Left ventricle myocardium inferior (tissue), 1 donor: Measurements from ENCODE around the gene FAM240A. TPM values are rescaled to one million over a fixed set of nuclear protein-coding genes. Genes with fewer than 3 reads are reported as not detected.

Experiments used
- DNase-seq: peaks from one replicate; pipeline ENCODE4 v3.0.0-alpha.2; 2020
- H3K27ac ChIP-seq: fragments of 200-600 bp; replicated peaks from 2 replicates; pipeline ENCODE4 v1.8.0; 2021
- H3K27me3 ChIP-seq: fragments of 200-600 bp; 2 replicates; pipeline ENCODE4 v1.8.0; 2021; ENCODE audit warnings: low read depth
- H3K36me3 ChIP-seq: fragments of 200-600 bp; 2 replicates; pipeline ENCODE4 v1.8.0; 2021
- H3K4me1 ChIP-seq: fragments of 200-600 bp; 2 replicates; pipeline ENCODE4 v1.8.0; 2021
- H3K4me3 ChIP-seq: fragments of 200-600 bp; 2 replicates; pipeline ENCODE4 v1.8.0; 2021; ENCODE audit warnings: mild to moderate bottlenecking, moderate library complexity
- H3K9me3 ChIP-seq: fragments of 200-600 bp; replicated peaks from 2 replicates; pipeline ENCODE4 v1.8.0; 2021
- intact Hi-C: fragments of 100-400 bp; cut with micrococcal nuclease; formaldehyde crosslinking; loops from one replicate; pipeline ENCODE4 v1.11.0; 2022
- long read RNA-seq: library from polyadenylated mRNA; unstranded; transcript quantifications from one replicate; pipeline ENCODE4 v2.0.0, GENCODE V29; 2021
- total RNA-seq: library from RNA; stranded (reverse); fragmentation: NEBNext Ultra II Directional; extraction: Animal tissue kit (Norgen Biotek cat#: 25700); gene quantifications from one replicate; pipeline ENCODE4 v1.2.1, GENCODE V29; 2021
- TF ChIP-seq, protein P1 (sequence below): fragments of 200-600 bp; IDR thresholded peaks from 2 replicates; pipeline ENCODE4 v1.8.0; 2021; ENCODE audit warnings: antibody characterized with exemption, mild to moderate bottlenecking, borderline replicate concordance
- donor health status: DM: no; HTN: yes; CAD: no; lungs with severe emphysema.

FAM240A gene
- not detected for total RNA-seq
- long read RNA-seq, result 0 reads

DNA sequence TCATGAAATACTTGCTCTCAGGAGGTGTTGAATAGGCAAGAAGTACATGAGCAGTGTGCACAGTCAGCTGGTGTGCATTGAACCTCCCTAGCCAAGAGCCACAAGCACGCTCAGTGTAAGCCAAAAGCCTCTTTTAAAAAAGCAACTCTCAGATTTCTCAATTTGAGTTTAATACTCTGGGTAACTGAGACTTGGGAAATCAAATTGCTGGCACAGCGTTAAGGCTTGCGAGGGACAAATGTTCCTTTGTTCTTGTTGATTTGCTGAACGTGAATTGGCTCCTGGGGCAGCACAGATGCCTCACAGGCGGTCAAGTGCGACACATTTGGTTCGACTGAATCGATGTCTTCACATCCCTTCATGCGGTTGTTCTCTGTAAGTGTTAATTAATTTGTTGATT lies at the start of gene FAM240A:
FAM240A (plus strand) TSS at position 202 of the 400 bp plus-strand sequence; CDS start at position 361, 159 bp downstream.
- H3K27me3 ChIP-seq, result no peaks in the 10 kb centered on the region
- H3K36me3 ChIP-seq, result no peaks in the 10 kb centered on the region
- peak within 1 kb of the TSS; percentile 30 for H3K27ac ChIP-seq
- peak; percentile 25 for DNase-seq
- peaks cover 5% of the 10 kb centered on the region for H3K4me1 ChIP-seq
- no peaks in the 10 kb centered on the region for H3K9me3 ChIP-seq
- intact Hi-C loops, result no loop called here
- no peak within 1 kb of the TSS for H3K4me3 ChIP-seq
- TF ChIP-seq, protein P1, sequence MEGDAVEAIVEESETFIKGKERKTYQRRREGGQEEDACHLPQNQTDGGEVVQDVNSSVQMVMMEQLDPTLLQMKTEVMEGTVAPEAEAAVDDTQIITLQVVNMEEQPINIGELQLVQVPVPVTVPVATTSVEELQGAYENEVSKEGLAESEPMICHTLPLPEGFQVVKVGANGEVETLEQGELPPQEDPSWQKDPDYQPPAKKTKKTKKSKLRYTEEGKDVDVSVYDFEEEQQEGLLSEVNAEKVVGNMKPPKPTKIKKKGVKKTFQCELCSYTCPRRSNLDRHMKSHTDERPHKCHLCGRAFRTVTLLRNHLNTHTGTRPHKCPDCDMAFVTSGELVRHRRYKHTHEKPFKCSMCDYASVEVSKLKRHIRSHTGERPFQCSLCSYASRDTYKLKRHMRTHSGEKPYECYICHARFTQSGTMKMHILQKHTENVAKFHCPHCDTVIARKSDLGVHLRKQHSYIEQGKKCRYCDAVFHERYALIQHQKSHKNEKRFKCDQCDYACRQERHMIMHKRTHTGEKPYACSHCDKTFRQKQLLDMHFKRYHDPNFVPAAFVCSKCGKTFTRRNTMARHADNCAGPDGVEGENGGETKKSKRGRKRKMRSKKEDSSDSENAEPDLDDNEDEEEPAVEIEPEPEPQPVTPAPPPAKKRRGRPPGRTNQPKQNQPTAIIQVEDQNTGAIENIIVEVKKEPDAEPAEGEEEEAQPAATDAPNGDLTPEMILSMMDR, result no peak

DNA sequence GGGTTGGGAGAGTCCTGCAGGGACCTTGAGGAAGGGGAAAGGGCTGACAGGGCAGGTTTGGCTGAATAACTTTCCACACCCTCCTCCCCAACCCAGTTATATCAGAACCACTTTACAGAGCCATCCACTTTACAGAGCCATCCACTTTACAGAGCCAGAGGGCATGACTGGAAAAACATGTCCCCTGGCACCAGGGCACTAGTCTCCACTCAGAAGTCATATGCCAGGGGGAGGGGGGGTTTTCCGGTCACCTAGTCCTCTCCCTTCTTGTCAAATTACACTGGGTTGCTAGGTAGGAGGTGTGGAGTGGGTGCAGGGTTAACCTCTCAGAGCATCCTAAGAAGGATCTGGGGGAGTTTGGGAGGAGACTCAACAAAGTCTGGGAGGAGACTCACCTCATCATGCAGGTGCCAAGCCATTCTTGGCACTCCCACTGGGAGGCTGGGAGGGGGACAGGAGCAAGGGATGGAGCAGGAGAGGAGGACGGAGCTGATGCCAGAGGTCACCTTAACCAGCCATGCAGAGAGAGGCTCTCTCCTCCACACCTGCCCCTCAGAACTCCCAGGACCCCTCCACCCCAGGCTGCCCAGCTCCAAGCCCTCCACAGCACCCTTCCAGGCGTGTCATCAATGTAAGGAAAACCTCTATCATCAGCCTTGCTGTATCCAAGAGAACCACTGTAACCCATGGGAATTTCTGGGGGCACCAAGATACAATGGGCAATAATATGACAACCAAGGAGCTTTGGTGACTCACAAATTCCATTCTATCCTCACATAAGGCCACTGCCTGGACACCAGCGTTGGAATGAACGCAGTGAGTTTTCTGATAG lies 47.9 kb upstream of the FAM240A start:
- Histone ChIP-seq H3K27me3 (peaks cover 7% of the 10 kb centered on the region), H3K36me3 (no peaks in the 10 kb centered on the region), H3K27ac (peak overlapping the region; percentile 97), H3K9me3 (peaks cover 7% of the 10 kb centered on the region), H3K4me3 (peak overlapping the region; percentile 78), H3K4me1 (peaks cover 51% of the 10 kb centered on the region)
- intact Hi-C loops, result no loop called here
- TF ChIP-seq, protein P1, result no peak
- peak; percentile 67 for DNase-seq

DNA sequence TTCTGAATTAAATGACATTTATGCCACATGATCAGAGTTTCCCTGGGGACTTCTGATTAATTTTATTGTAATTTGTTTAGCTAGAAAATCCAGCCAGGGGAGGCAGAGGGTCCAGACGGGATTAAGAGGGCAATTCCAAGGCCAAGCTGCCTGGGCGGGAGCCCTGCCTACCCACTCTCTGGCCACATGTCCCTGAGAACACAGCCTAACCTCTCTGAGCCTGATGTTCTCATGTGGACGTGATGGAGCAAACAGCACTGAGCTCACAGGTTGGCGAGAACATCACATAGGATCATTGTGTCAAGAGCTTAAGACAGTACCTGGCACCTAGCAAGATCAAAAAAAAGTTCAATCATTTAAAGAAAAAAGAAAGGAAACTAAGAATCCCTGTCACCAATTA lies 47.2 kb upstream of the FAM240A start:
- no peaks in the 10 kb centered on the region for H3K36me3 ChIP-seq
- TF ChIP-seq, protein P1, result no peak
- H3K4me3 ChIP-seq, result peak overlapping the region; percentile 78
- intact Hi-C loops, result no loop called here
- peaks cover 13% of the 10 kb centered on the region for H3K9me3 ChIP-seq
- peaks cover 7% of the 10 kb centered on the region for H3K27me3 ChIP-seq
- peak; percentile 28 for DNase-seq
- peak overlapping the region; percentile 97 for H3K27ac ChIP-seq
- H3K4me1 ChIP-seq, result peaks cover 44% of the 10 kb centered on the region

DNA sequence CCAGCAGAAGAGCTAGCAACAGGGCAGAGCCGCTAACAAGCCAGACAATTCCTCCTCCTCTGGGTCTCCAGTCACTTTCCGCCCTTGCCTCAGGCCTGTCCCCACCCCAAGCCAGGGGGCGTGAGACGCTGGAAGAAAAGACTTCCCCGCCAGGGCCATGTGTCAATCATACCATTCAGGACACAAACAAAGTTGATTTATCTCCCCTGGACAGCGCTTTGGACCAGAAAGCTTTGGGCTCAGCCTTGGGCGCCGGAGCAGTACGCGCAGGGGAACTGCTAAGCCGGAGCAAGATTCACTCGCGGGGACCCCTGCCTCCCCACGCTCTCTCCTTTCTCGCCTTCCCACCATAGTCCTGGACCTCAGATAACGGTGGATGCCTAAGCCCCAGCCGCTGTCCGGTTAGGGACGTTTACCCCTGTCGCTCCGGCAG lies 46.7 kb upstream of the FAM240A start:
- TF ChIP-seq, protein P1, result peak; percentile 37
- intact Hi-C loops, result no loop called here
- Histone ChIP-seq H3K27ac (peak overlapping the region; percentile 97), H3K27me3 (peaks cover 7% of the 10 kb centered on the region), H3K36me3 (no peaks in the 10 kb centered on the region), H3K9me3 (peaks cover 14% of the 10 kb centered on the region), H3K4me1 (peaks cover 39% of the 10 kb centered on the region), H3K4me3 (peak overlapping the region; percentile 78)
- DNase-seq, result peak; percentile 63

DNA sequence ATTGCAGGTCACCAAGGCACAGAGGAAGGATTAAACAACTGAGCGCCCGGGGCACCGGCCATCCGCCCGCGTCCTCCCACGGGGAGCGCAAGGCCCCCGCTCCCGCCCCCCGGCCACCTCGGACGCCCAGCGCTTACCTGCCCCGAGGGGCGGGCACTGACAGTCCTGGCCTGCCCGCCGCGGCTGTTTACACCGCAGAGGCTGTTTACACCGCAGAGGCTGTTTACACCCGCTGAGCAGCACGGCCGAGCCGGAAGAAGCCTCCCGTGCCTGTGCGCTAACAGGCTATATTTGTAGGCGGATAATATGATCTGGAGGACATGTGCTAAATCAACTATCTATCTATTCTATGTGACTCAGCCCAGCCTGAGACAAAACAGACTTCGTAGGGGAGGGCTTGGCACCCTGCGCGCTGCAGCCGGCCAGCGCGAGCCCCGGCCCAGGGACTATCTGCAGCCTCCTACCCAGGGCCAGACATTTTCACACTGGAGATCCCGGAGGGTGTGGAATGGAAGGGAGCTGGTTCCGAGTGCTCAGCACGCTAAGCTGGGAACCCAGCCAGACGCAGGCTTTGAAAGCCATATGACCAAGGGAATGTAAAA lies 46.2 kb upstream of the FAM240A start, which contains the start of gene LRRC2:
LRRC2 (minus strand) TSS at position 263 of the 602 bp plus-strand sequence. CDS start 14,711 bp downstream, outside the sequence.
- peak within 1 kb of the TSS; percentile 97 for H3K27ac ChIP-seq
- peaks cover 14% of the 10 kb centered on the region for H3K9me3 ChIP-seq
- peaks cover 33% of the 10 kb centered on the region for H3K4me1 ChIP-seq
- H3K4me3 ChIP-seq, result peak within 1 kb of the TSS; percentile 78
- H3K27me3 ChIP-seq, result peaks cover 7% of the 10 kb centered on the region
- intact Hi-C loops, result no loop called here
- DNase-seq, result peak; percentile 78
- H3K36me3 ChIP-seq, result no peaks in the 10 kb centered on the region
- TF ChIP-seq, protein P1, result no peak
